ENCODE results near the gene SMIM32.

SMIM32 gene

DNA sequence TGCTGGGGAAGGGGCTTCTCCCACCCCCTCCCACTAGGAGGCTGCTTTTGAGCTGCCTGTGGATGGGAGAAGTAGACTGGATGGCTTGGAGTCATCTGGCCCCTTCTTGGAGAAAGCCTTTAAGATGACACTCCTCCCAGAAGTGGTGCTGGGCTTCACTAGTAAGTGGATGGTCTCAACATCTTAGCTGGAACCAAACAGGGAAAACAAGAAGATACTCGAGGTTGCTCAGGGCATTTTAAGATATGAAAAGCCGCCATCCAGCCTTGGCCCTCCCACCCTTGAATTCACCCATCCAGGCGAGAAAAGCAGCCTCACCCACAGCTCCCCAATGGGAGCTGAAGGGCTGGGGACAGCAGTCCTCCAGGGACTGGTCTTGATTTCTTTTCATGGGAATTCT, 7.8 kb upstream of the SMIM32 start:
- TF ChIP-seq, protein P1, sequence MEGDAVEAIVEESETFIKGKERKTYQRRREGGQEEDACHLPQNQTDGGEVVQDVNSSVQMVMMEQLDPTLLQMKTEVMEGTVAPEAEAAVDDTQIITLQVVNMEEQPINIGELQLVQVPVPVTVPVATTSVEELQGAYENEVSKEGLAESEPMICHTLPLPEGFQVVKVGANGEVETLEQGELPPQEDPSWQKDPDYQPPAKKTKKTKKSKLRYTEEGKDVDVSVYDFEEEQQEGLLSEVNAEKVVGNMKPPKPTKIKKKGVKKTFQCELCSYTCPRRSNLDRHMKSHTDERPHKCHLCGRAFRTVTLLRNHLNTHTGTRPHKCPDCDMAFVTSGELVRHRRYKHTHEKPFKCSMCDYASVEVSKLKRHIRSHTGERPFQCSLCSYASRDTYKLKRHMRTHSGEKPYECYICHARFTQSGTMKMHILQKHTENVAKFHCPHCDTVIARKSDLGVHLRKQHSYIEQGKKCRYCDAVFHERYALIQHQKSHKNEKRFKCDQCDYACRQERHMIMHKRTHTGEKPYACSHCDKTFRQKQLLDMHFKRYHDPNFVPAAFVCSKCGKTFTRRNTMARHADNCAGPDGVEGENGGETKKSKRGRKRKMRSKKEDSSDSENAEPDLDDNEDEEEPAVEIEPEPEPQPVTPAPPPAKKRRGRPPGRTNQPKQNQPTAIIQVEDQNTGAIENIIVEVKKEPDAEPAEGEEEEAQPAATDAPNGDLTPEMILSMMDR (IDR thresholded peaks at IDR 0.05; ENCODE audit: extremely low read depth, missing control alignments) = no peak
- DNase-seq (ENCODE audit: low spot score) = no peak

DNA sequence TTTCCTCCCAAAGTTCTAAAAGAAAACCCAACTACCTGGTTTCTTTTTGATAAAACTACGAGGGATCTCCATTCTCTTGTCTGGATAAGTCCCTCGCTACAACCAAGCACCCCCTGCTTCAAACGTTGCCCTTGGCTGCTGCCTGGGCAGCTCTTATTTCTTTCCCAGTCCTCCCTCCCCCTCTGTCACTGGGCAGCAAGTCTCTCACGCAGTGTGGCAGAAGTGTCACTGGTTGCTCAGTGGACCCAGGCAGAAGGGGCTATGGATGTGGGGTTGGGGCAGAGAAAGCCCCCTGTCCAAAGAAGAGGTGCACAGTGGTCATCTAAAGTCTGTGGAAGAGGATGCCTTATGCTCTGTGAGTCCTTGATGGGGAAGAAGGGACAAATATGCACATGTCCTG, 7.2 kb upstream of the SMIM32 start:
- TF ChIP-seq, protein P1 (IDR thresholded peaks at IDR 0.05; ENCODE audit: extremely low read depth, missing control alignments) = no peak
- DNase-seq (ENCODE audit: low spot score) = no peak

DNA sequence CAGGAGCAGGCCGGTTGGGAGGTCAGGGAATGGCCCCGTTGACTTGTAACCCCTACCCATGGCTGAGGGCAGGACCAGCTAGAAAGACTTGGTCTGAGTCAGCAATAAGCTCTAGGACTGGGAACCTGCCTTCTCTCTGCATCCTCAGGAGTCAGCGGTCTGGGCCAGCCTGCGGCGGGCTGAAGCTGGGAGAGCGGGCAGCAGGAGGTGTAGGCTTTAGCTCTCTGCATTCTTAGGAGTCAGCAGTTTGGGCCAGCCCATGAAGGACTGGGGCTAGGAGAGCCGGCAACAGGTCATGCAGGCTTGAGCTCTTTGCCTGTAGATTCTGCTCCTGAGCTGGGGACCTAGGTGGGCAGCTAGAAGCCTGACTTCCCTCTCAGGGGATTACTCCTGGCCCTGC, 6.4 kb upstream of the SMIM32 start:
- no peak for DNase-seq (ENCODE audit: low spot score)
- TF ChIP-seq, protein P1 (IDR thresholded peaks at IDR 0.05; ENCODE audit: extremely low read depth, missing control alignments) = no peak

DNA sequence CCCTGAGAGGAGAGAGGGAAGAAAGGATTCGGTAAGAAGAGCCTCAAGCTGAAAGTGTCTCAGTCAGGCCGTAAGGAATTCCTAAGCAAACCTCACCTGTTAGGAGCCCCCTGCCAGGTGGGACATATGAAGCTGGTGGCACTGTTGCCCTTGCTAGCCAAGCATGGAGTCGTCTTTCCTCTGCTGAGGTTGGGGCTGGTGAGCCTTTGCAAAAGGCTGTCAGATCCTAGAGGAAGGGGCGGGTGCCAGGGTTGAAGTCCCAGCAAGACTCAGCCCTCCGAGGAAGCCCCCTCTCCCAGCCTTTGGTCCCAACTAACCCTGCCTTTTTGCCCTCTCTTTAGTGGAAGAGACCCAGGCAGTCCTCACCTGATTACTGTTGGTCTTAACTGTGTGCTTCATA, 5.5 kb upstream of the SMIM32 start:
- TF ChIP-seq, protein P1 (IDR thresholded peaks at IDR 0.05; ENCODE audit: extremely low read depth, missing control alignments) = no peak
- no peak for DNase-seq (ENCODE audit: low spot score)

DNA sequence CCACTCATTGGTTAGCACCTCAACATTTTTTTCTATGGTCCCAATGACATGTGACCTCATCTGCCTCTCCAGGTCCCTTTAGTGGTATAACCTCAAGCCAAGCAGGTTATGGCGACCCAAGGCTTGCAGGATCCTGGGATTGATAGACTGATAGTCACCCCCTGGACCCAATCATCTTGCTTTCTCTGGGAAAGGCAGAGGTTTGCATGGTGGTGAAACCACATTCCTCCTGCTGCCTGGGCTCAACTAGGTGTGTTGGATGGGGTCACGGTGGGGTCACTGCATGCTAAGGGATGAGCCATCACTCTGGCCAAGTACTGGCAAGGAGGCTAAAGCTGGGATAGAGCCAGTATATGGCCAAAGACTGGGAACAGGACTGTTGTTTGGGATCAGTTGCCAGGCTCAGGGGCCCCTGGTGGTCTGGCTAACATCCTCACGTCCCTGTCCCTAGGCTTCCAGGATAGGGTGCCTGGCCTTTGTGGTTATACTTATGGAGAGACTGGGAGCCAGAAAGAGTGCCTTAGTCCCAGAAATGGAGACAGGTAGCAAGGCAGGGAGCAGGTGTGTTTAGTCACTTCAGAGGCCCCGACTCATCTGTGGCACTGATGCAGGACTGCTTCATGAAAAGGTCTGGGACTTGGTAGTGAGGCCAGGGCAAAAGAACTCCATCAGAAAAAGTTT, 4.6 kb upstream of the SMIM32 start:
- TF ChIP-seq, protein P1 (IDR thresholded peaks at IDR 0.05; ENCODE audit: extremely low read depth, missing control alignments) = no peak
- DNase-seq (ENCODE audit: low spot score) = no peak

DNA sequence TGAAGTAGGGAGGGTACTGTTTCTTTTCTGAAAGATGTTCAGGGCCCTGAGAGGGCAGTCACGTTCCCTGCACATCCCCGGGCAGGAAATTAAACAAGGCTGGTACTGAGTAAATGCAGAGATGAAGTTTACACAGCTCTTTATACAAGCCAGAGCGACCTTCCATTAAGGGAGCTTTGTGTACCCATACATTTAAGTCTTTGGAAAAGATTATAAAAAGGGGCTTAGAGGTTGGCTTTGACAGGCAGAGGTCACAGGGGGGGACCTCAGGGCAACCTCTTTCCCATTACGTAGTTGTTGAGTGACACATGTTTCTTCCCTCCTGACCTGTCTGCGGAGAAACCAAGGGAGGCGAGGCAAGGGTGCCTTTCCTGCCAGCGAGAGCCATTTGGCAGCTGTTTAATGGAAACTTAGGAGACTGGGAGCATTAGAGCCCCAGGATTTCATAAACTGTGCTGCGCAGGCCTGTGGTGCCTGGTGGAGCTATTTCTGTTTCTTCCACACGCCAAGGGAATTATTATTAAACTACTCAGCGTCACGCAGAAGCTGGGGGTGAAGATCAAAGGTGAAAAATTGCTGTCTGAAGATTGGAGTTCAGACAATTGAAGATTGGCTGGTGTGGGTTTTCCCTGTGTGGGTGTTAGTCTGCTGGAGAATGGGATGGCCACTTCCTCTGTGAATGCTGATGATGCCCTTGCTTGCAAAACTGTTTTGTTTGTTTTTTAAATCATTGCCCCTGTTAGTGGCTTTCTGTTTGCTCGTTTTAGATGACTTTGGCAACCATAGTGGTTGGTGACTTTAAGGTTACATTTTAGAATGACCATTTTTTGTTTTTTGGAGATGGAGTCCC, 3.2 kb upstream of the SMIM32 start:
- TF ChIP-seq, protein P1 (IDR thresholded peaks at IDR 0.05; ENCODE audit: extremely low read depth, missing control alignments) = no peak
- DNase-seq (ENCODE audit: low spot score) = no peak

DNA sequence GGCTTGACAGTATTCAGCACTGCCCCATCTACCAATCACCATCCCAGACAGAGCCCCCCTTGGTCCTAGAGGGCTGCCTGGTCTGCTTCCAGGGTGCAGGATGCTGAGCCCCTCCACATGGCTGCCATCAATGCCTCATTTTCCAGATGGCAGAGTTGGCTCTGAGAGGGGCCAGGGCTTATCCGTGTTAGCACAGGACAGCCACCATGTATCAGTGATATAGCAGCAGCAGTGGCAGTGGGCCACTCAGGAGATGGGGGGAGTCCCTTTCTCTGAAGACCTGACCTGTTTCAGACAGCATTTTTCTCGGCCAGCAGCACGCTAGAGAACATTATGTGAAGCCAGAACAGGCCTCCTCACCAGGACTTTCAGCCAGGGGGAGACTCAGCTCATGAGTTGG, 1.6 kb upstream of the SMIM32 start:
- DNase-seq (ENCODE audit: low spot score) = no peak
- TF ChIP-seq, protein P1 (IDR thresholded peaks at IDR 0.05; ENCODE audit: extremely low read depth, missing control alignments) = no peak

Measured in GM20000 (cell line).